Smooth muscle cell of trachea (primary cell): ENCODE results near the gene TTR. TPM values are rescaled to one million over a fixed set of nuclear protein-coding genes. Genes with fewer than 3 reads are reported as not detected.

Experiments used
- total RNA-seq: library from RNA; depleted of rRNA; stranded (reverse); fragments of >200 nt; gene quantifications from 2 replicates; pipeline ENCODE4 v1.2.1, GENCODE V29; 2014

TTR gene
- total RNA-seq, result not detected in 2 replicates

DNA sequence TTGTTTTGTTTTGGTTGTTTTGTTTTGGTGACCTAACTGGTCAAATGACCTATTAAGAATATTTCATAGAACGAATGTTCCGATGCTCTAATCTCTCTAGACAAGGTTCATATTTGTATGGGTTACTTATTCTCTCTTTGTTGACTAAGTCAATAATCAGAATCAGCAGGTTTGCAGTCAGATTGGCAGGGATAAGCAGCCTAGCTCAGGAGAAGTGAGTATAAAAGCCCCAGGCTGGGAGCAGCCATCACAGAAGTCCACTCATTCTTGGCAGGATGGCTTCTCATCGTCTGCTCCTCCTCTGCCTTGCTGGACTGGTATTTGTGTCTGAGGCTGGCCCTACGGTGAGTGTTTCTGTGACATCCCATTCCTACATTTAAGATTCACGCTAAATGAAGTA is at the start of gene TTR:
TTR (plus strand) TSS at position 250 of the 400 bp plus-strand sequence; CDS start at position 276, 26 bp downstream.

Other genes with a start within 250 kb of the TTR start
- not detected in 2 replicates for gene DSG4, start 215.1 kb upstream of the TTR start, total RNA-seq
- gene DSG3, start 144.1 kb upstream of the TTR start, total RNA-seq, result under 0.01 TPM in 2 replicates
- 0.33 and 0.73 TPM in 2 replicates for gene DSG2, start 93.7 kb upstream of the TTR start, total RNA-seq
- 2.6 and 6.0 TPM in 2 replicates for gene B4GALT6, start 92.7 kb downstream of the TTR start, total RNA-seq
- 0.15 and 0.17 TPM in 2 replicates for gene SLC25A52, start 169.0 kb downstream of the TTR start, total RNA-seq